T1000 (cell line): ENCODE measurements around the gene YDJC.
"Not testable (repeated sequence)": the region's sequence is repeated elsewhere in the genome, so short reads cannot be mapped to it uniquely, and the experiment has no call there.

Experiments
- DNase-seq: peaks from one replicate; lab custom pipeline; 2025; ENCODE audit warnings: mixed read lengths; lab: John Stamatoyannopoulos, UW

The YDJC gene

DNA sequence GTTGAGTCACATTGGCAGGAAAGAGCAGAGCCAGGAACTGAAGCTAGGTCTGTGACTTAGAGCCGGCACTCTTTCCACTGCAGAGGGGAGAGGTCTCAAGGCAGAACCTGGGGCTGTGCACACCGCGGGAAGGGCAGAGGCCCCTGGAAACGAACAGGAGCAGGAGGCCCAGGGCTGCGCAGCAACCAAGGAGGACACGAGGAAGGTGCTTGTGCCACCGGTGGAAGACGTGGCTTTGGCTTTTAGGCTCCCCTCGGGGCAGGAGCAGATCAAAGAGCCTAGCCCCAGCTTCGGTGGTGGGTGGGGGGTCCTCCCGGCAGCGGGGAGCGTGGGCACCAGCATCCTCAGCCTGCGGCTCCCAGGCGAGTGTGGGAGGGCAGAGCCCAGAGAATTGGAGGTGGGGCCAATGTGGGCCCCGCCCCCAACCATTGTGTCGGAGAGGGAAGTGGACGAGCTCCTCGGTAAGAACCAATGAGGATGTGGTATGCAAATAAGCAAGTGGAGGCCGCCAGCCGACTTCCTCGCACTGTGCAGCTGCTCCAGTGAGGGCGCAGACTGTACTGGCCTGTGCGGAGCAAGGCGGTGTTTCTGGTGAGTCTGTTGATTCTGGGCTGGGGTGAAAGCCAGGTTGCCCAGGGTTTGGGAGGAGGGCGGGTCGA, 2.5 kb upstream of the YDJC start, which contains the start of gene CCDC116:
CCDC116 (plus strand) TSS at position 524 of the 659 bp plus-strand sequence. CDS start 422 bp downstream, outside the sequence.
- no peak for DNase-seq

- no peak for DNase-seq
Observed at GRCh38 chr22:21631025-21631424, 1.2 kb upstream of the YDJC start.

GRCh38 chr22:21628386-21629254, 1.2 kb downstream of the YDJC start:
- DNase-seq: no peak

- no peak for DNase-seq
Observed at GRCh38 chr22:21626735-21627469, 2.9 kb downstream of the YDJC start.

GRCh38 chr22:21626073-21626734, 3.6 kb downstream of the YDJC start:
- no peak for DNase-seq

DNA sequence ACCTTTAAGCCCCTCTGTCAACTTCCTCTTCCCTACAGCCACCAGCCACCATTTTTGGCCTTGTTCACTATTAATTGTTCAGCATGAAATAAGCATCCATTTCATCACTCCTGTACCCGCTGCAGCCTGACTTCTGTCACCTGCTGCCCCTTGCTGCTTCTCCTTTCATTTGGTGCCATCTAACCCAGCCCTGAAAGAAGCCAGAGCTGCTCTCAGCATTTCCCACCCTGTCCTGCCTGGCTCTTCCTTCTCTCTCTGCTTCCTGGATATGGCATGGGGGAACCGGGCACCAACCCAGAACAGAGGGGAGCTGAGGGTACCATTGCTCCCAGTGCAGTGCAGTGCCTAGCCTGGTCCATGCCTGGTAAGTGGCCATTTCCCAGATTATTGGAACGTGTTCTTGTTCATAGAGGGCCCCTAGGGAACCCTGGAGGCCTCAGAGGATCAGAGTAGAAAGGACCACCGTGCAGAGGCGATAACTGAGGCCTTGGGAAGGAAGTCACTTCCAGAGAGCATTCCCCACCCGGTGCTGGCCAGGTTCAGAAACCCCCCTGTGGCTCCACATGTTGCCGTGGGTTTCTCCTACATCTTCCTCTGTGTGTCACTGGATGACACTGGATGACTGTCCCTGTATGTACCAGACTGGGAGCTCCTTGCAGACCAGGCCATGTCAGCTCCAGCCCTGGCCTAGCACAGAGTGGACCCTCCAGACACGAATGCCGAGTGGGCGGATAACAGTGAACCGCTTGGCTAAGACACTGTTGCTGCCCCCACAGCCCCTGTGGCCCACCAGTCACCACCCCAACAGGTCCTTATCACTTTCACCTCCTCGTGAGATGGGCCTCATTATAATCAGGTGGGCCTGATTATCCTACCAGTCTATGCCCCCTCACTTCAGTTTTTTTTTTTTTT, 4.7 kb downstream of the YDJC start:
- no peak for DNase-seq

- no peak for DNase-seq
Observed at GRCh38 chr22:21624120-21624879, 5.5 kb downstream of the YDJC start.

GRCh38 chr22:21623648-21623970, 6.2 kb downstream of the YDJC start:
- DNase-seq: no peak

GRCh38 chr22:21622919-21623647, 6.7 kb downstream of the YDJC start:
- no peak for DNase-seq

- no peak for DNase-seq
Observed at GRCh38 chr22:21622011-21622918, 7.6 kb downstream of the YDJC start.

DNA sequence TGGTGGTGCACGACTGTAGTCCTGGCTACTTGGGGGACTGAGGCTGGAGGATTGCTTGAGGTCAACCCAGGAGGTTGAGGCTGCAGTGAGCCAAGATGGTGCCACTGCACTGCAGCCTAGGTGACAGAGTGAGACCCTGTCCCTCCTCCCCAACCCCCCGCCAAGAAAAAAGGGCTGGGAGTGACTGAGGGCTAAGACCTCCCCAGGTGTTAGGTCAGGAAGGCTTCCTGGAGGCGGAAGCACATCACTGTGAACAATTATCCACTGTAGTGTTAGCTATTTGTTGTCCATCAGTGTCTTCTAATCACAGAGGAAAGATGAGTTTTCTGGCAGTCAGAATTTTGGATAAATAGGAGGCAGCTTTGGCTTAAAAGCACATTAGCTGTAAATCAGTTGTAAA, 8.8 kb downstream of the YDJC start:
- no peak for DNase-seq

GRCh38 chr22:21617337-21617736, 12.5 kb downstream of the YDJC start:
- not testable (repeated sequence) for DNase-seq

GRCh38 chr22:21615731-21616130, 14.1 kb downstream of the YDJC start:
- DNase-seq: no peak

DNA sequence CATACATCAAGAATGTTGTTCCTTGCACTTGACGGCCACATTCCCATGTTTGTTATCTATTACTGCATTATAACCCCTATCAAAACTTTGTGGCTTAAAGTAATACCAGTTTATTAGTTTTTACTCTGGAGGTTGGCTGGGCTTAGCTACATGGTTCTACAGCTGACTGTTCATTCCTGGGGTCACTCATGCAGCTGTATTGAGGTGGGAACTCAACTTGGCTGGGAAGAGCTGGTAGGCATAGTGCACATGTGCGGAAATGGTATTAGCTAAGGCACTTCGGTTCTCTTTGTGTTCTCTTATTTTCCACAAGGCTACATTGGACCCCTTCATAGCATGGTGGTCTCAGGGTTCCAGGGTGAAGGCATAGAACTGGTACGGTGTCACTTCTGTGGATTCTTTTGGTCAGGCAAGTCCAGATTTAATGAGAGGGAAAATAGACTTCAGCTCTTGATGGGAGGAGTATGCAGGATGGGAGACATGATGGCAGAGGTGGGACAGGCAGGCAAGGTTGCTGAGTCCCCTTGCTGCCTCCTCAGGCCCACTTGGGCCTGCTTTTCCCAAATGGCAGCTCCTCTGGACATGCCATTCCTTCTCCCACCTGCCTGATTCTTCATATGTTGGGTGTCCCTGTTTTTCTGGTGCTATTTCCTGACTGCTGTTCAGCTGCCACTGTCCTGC, 16.1 kb downstream of the YDJC start:
- no peak for DNase-seq

- DNase-seq: no peak
Observed at GRCh38 chr22:21612858-21613257, 17.0 kb downstream of the YDJC start.

DNA sequence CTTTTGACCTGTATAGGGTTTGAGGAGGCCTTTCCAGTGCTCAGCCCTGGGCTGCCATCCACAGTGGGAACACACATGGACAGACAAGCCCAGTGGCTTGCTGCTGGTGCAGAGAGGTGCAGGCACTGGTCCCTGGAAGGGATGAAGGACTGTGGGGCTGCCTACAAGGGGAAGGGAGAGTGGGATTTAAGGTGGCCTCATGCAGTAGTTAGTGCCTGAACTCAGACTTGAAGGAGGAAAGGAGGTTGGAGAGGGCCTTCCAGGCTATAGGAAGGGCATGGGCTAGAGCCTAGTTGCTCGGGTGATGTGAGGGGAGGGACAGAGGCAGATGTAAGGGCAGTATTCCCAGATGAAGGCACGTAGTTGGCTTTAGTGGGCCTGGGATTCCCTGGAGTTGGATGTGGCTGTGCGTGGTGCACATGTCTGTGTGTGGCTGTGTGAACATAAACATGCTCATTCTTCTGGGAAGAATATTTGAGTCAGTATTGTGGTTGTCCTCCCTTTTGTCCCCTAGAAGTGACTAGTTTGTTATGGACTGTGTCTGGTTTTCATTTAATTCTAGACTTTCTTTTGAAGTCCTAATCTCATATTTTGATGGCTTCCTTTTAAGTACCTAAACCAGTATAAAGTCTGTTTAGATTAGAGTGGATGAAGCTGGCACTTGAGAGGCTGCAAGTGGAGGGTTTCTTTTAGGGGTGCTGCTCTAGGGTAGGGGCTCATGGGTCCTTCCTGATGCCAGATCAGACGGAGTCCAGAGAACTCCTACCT, 18.4 kb downstream of the YDJC start:
- DNase-seq: no peak

DNA sequence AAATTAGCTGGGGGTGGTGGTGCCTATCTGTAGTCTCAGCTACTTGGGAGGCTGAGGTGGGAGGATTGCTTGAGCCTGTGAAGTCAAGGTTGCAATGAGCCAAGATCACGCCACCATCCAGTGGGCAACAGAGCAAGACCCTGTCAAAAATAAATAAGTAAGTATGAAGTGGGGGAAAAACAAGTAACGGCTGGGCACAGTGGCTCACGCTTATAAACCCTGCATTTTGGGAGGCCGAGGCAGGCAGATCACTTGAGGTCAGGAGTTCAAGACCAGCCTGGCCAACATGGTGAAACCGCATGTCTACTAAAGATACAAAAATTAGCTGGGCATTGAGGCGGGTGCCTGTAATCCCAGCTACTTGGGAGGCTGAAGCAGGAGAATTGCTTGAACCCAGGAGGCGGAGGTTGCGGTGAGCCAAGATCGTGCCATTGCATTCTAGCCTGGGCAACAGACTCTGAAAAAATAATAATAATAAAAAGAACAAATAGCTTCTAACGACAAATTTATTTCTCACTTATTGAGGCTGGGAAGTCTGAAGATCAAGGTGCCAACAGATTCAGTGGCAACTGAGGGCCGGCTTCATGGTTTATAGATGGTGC, 20.2 kb downstream of the YDJC start:
- DNase-seq: not testable (repeated sequence)
